ENCODE results near the gene CFAP54.

CFAP54 gene

GRCh38 chr12:96809522-96809921, 320.1 kb downstream of the CFAP54 start:
- H3K27me3 ChIP-seq (ENCODE audit: control insufficient read depth in 1 of 2, insufficient read depth in 2 of 2, low read length in 2 of 2), result no peaks in the 10 kb centered on the region
- H3K4me1 ChIP-seq (ENCODE audit: control insufficient read depth in 1 of 2, insufficient read depth in 2 of 2, low read length in 2 of 2), result no peaks in the 10 kb centered on the region
- peaks cover 0 to under 1% of the 10 kb centered on the region in 2 donors for H3K9me3 ChIP-seq (ENCODE audit: control insufficient read depth in 1 of 2, low read length in 2 of 2)
- no peaks in the 10 kb centered on the region for H3K36me3 ChIP-seq (ENCODE audit: control insufficient read depth in 1 of 2, insufficient read depth in 2 of 2, low read length in 2 of 2)
- no peak overlapping the region for H3K9ac ChIP-seq (ENCODE audit: low read depth in 1 of 2, low read length in 2 of 2)
- no peak overlapping the region for H3K4me3 ChIP-seq (ENCODE audit: low read depth in 1 of 2, low read length in 2 of 2)
- H3K27ac ChIP-seq (ENCODE audit: low read depth, low read length), result no peak overlapping the region

GRCh38 chr12:96810057-96810456, 320.7 kb downstream of the CFAP54 start:
- Histone ChIP-seq H3K4me3 (ENCODE audit: low read depth in 1 of 2, low read length in 2 of 2) (no peak overlapping the region), H3K4me1 (ENCODE audit: control insufficient read depth in 1 of 2, insufficient read depth in 2 of 2, low read length in 2 of 2) (no peaks in the 10 kb centered on the region), H3K27ac (ENCODE audit: low read depth, low read length) (no peak overlapping the region), H3K9me3 (ENCODE audit: control insufficient read depth in 1 of 2, low read length in 2 of 2) (no peaks in the 10 kb centered on the region), H3K27me3 (ENCODE audit: control insufficient read depth in 1 of 2, insufficient read depth in 2 of 2, low read length in 2 of 2) (no peaks in the 10 kb centered on the region), H3K36me3 (ENCODE audit: control insufficient read depth in 1 of 2, insufficient read depth in 2 of 2, low read length in 2 of 2) (no peaks in the 10 kb centered on the region), H3K9ac (ENCODE audit: low read depth in 1 of 2, low read length in 2 of 2) (no peak overlapping the region)

- no peaks in the 10 kb centered on the region for H3K9me3 ChIP-seq (ENCODE audit: control insufficient read depth in 1 of 2, low read length in 2 of 2)
- no peaks in the 10 kb centered on the region for H3K4me1 ChIP-seq (ENCODE audit: control insufficient read depth in 1 of 2, insufficient read depth in 2 of 2, low read length in 2 of 2)
- no peaks in the 10 kb centered on the region for H3K36me3 ChIP-seq (ENCODE audit: control insufficient read depth in 1 of 2, insufficient read depth in 2 of 2, low read length in 2 of 2)
- no peaks in the 10 kb centered on the region for H3K27me3 ChIP-seq (ENCODE audit: control insufficient read depth in 1 of 2, insufficient read depth in 2 of 2, low read length in 2 of 2)
- H3K9ac ChIP-seq (ENCODE audit: low read depth in 1 of 2, low read length in 2 of 2), result no peak overlapping the region
- H3K4me3 ChIP-seq (ENCODE audit: low read depth in 1 of 2, low read length in 2 of 2), result no peak overlapping the region
- H3K27ac ChIP-seq (ENCODE audit: low read depth, low read length), result no peak overlapping the region
Measured at GRCh38 chr12:96810477-96810876, 321.1 kb downstream of the CFAP54 start.

- Histone ChIP-seq H3K4me1 (ENCODE audit: control insufficient read depth in 1 of 2, insufficient read depth in 2 of 2, low read length in 2 of 2) (no peaks in the 10 kb centered on the region), H3K9me3 (ENCODE audit: control insufficient read depth in 1 of 2, low read length in 2 of 2) (no peaks in the 10 kb centered on the region), H3K36me3 (ENCODE audit: control insufficient read depth in 1 of 2, insufficient read depth in 2 of 2, low read length in 2 of 2) (no peaks in the 10 kb centered on the region), H3K27me3 (ENCODE audit: control insufficient read depth in 1 of 2, insufficient read depth in 2 of 2, low read length in 2 of 2) (no peaks in the 10 kb centered on the region), H3K4me3 (ENCODE audit: low read depth in 1 of 2, low read length in 2 of 2) (no peak overlapping the region), H3K27ac (ENCODE audit: low read depth, low read length) (no peak overlapping the region), H3K9ac (ENCODE audit: low read depth in 1 of 2, low read length in 2 of 2) (no peak overlapping the region)
Measured at GRCh38 chr12:96811083-96811482, 321.7 kb downstream of the CFAP54 start.

- Histone ChIP-seq H3K9ac (ENCODE audit: low read depth in 1 of 2, low read length in 2 of 2) (no peak overlapping the region), H3K27ac (ENCODE audit: low read depth, low read length) (no peak overlapping the region), H3K4me3 (ENCODE audit: low read depth in 1 of 2, low read length in 2 of 2) (no peak overlapping the region), H3K27me3 (ENCODE audit: control insufficient read depth in 1 of 2, insufficient read depth in 2 of 2, low read length in 2 of 2) (no peaks in the 10 kb centered on the region), H3K36me3 (ENCODE audit: control insufficient read depth in 1 of 2, insufficient read depth in 2 of 2, low read length in 2 of 2) (no peaks in the 10 kb centered on the region), H3K4me1 (ENCODE audit: control insufficient read depth in 1 of 2, insufficient read depth in 2 of 2, low read length in 2 of 2) (no peaks in the 10 kb centered on the region), H3K9me3 (ENCODE audit: control insufficient read depth in 1 of 2, low read length in 2 of 2) (no peaks in the 10 kb centered on the region)
Measured at GRCh38 chr12:96812153-96812552, 322.8 kb downstream of the CFAP54 start.

GRCh38 chr12:96814200-96814599, 324.8 kb downstream of the CFAP54 start:
- Histone ChIP-seq H3K9me3 (ENCODE audit: control insufficient read depth in 1 of 2, low read length in 2 of 2) (no peaks in the 10 kb centered on the region), H3K36me3 (ENCODE audit: control insufficient read depth in 1 of 2, insufficient read depth in 2 of 2, low read length in 2 of 2) (no peaks in the 10 kb centered on the region), H3K4me1 (ENCODE audit: control insufficient read depth in 1 of 2, insufficient read depth in 2 of 2, low read length in 2 of 2) (no peaks in the 10 kb centered on the region), H3K27me3 (ENCODE audit: control insufficient read depth in 1 of 2, insufficient read depth in 2 of 2, low read length in 2 of 2) (no peaks in the 10 kb centered on the region), H3K9ac (ENCODE audit: low read depth in 1 of 2, low read length in 2 of 2) (no peak overlapping the region), H3K4me3 (ENCODE audit: low read depth in 1 of 2, low read length in 2 of 2) (no peak overlapping the region), H3K27ac (ENCODE audit: low read depth, low read length) (no peak overlapping the region)

GRCh38 chr12:96821592-96821991, 332.2 kb downstream of the CFAP54 start:
- Histone ChIP-seq H3K27ac (ENCODE audit: low read depth, low read length) (no peak overlapping the region), H3K36me3 (ENCODE audit: control insufficient read depth in 1 of 2, insufficient read depth in 2 of 2, low read length in 2 of 2) (no peaks in the 10 kb centered on the region), H3K9ac (ENCODE audit: low read depth in 1 of 2, low read length in 2 of 2) (no peak overlapping the region), H3K27me3 (ENCODE audit: control insufficient read depth in 1 of 2, insufficient read depth in 2 of 2, low read length in 2 of 2) (no peaks in the 10 kb centered on the region), H3K9me3 (ENCODE audit: control insufficient read depth in 1 of 2, low read length in 2 of 2) (no peaks in the 10 kb centered on the region), H3K4me1 (ENCODE audit: control insufficient read depth in 1 of 2, insufficient read depth in 2 of 2, low read length in 2 of 2) (no peaks in the 10 kb centered on the region), H3K4me3 (ENCODE audit: low read depth in 1 of 2, low read length in 2 of 2) (no peak overlapping the region)

- H3K27ac ChIP-seq (ENCODE audit: low read depth, low read length), result no peak overlapping the region
- no peaks in the 10 kb centered on the region for H3K9me3 ChIP-seq (ENCODE audit: control insufficient read depth in 1 of 2, low read length in 2 of 2)
- no peak overlapping the region for H3K4me3 ChIP-seq (ENCODE audit: low read depth in 1 of 2, low read length in 2 of 2)
- H3K36me3 ChIP-seq (ENCODE audit: control insufficient read depth in 1 of 2, insufficient read depth in 2 of 2, low read length in 2 of 2), result no peaks in the 10 kb centered on the region
- no peaks in the 10 kb centered on the region for H3K27me3 ChIP-seq (ENCODE audit: control insufficient read depth in 1 of 2, insufficient read depth in 2 of 2, low read length in 2 of 2)
- H3K4me1 ChIP-seq (ENCODE audit: control insufficient read depth in 1 of 2, insufficient read depth in 2 of 2, low read length in 2 of 2), result no peaks in the 10 kb centered on the region
- H3K9ac ChIP-seq (ENCODE audit: low read depth in 1 of 2, low read length in 2 of 2), result no peak overlapping the region
Measured at GRCh38 chr12:96822641-96823040, 333.3 kb downstream of the CFAP54 start.

- H3K4me3 ChIP-seq (ENCODE audit: low read depth in 1 of 2, low read length in 2 of 2), result no peak overlapping the region
- H3K27me3 ChIP-seq (ENCODE audit: control insufficient read depth in 1 of 2, insufficient read depth in 2 of 2, low read length in 2 of 2), result no peaks in the 10 kb centered on the region
- H3K27ac ChIP-seq (ENCODE audit: low read depth, low read length), result no peak overlapping the region
- no peaks in the 10 kb centered on the region for H3K36me3 ChIP-seq (ENCODE audit: control insufficient read depth in 1 of 2, insufficient read depth in 2 of 2, low read length in 2 of 2)
- H3K9me3 ChIP-seq (ENCODE audit: control insufficient read depth in 1 of 2, low read length in 2 of 2), result no peaks in the 10 kb centered on the region
- H3K4me1 ChIP-seq (ENCODE audit: control insufficient read depth in 1 of 2, insufficient read depth in 2 of 2, low read length in 2 of 2), result no peaks in the 10 kb centered on the region
- no peak overlapping the region for H3K9ac ChIP-seq (ENCODE audit: low read depth in 1 of 2, low read length in 2 of 2)
Measured at GRCh38 chr12:96824074-96824837, 334.9 kb downstream of the CFAP54 start.

GRCh38 chr12:96824838-96825236, 335.5 kb downstream of the CFAP54 start:
- H3K27me3 ChIP-seq (ENCODE audit: control insufficient read depth in 1 of 2, insufficient read depth in 2 of 2, low read length in 2 of 2), result no peaks in the 10 kb centered on the region
- H3K9ac ChIP-seq (ENCODE audit: low read depth in 1 of 2, low read length in 2 of 2), result no peak overlapping the region
- no peaks in the 10 kb centered on the region for H3K9me3 ChIP-seq (ENCODE audit: control insufficient read depth in 1 of 2, low read length in 2 of 2)
- H3K4me1 ChIP-seq (ENCODE audit: control insufficient read depth in 1 of 2, insufficient read depth in 2 of 2, low read length in 2 of 2), result no peaks in the 10 kb centered on the region
- H3K4me3 ChIP-seq (ENCODE audit: low read depth in 1 of 2, low read length in 2 of 2), result no peak overlapping the region
- H3K36me3 ChIP-seq (ENCODE audit: control insufficient read depth in 1 of 2, insufficient read depth in 2 of 2, low read length in 2 of 2), result no peaks in the 10 kb centered on the region
- no peak overlapping the region for H3K27ac ChIP-seq (ENCODE audit: low read depth, low read length)
